Liver (tissue), 9 donors: ENCODE measurements around the gene TRUB1. TPM values are rescaled to one million over a fixed set of nuclear protein-coding genes. Genes with fewer than 3 reads are reported as not detected.

Experiments used
- DNase-seq: peaks from one replicate; pipeline ENCODE4 v3.0.0-alpha.2; 2017; ENCODE audit warnings: low spot score
- H3K27ac ChIP-seq, 2 donors: one replicate each; pipeline ENCODE4 v1.7.0; 2013; ENCODE audit warnings: inconsistent platforms in 2 of 2, low read length in 2 of 2, control low read depth in 1 of 2, low read depth in 1 of 2, mild to moderate bottlenecking in 1 of 2
- H3K27me3 ChIP-seq, 4 donors: one replicate each; pipeline versions ENCODE4 v1.6.1 to v1.7.0; 2013; ENCODE audit warnings: low read length in 3 of 4, inconsistent platforms in 1 of 4, mild to moderate bottlenecking in 1 of 4, moderate library complexity in 1 of 4; ENCODE audit not compliant: control insufficient read depth in 4 of 4, insufficient read depth in 4 of 4
- H3K36me3 ChIP-seq, 4 donors: one replicate each; pipeline versions ENCODE4 v1.6.1 to v1.7.0; 2013; ENCODE audit warnings: low read length in 3 of 4, mild to moderate bottlenecking in 3 of 4, low read depth in 1 of 4, moderate library complexity in 1 of 4; ENCODE audit not compliant: control insufficient read depth in 4 of 4, insufficient read depth in 3 of 4
- H3K4me1 ChIP-seq, 4 donors: one replicate each; pipeline versions ENCODE4 v1.6.1 to v1.7.0; 2013; ENCODE audit warnings: low read length in 3 of 4, mild to moderate bottlenecking in 3 of 4, moderate library complexity in 1 of 4; ENCODE audit not compliant: control insufficient read depth in 4 of 4, insufficient read depth in 4 of 4
- H3K4me3 ChIP-seq, 3 donors: one replicate each; pipeline versions ENCODE4 v1.6.1 to v1.7.0; 2013; ENCODE audit warnings: low read length in 3 of 3, control low read depth in 1 of 3, low read depth in 1 of 3, mild to moderate bottlenecking in 1 of 3
- H3K9ac ChIP-seq, 2 donors: one replicate each; pipeline ENCODE4 v1.7.0; 2013; ENCODE audit warnings: low read length in 2 of 2, mild to moderate bottlenecking in 2 of 2, moderate library complexity in 2 of 2, control low read depth in 1 of 2, low read depth in 1 of 2
- H3K9me3 ChIP-seq, 4 donors: one replicate each; pipeline versions ENCODE4 v1.6.1 to v1.7.0; 2013; ENCODE audit warnings: low read length in 3 of 4; ENCODE audit not compliant: control insufficient read depth in 4 of 4
- EGR1 ChIP-seq, 2 donors: IDR thresholded peaks; 2 replicates each; pipeline ENCODE4 v1.6.1; 2016 to 2018; ENCODE audit warnings: antibody characterized with exemption in 2 of 2, low read depth in 2 of 2
- FOXA1 ChIP-seq: IDR thresholded peaks from 2 replicates; pipeline ENCODE4 v1.6.1; 2016; ENCODE audit warnings: antibody characterized with exemption
- GABPA ChIP-seq, 2 donors: IDR thresholded peaks in 1 of 2; conservative IDR thresholded peaks in 1 of 2; 2 replicates each; pipeline ENCODE4 v1.6.1; 2016; ENCODE audit warnings: antibody characterized with exemption in 2 of 2, mild to moderate bottlenecking in 1 of 2, moderate library complexity in 1 of 2
- HNF4A ChIP-seq, 2 donors: conservative IDR thresholded peaks; 2 replicates each; pipeline ENCODE4 v1.6.1; 2016; ENCODE audit warnings: antibody characterized with exemption in 2 of 2, mild to moderate bottlenecking in 2 of 2
- HNF4G ChIP-seq: IDR thresholded peaks from 2 replicates; pipeline ENCODE4 v1.6.1; 2016; ENCODE audit warnings: antibody characterized with exemption
- JUND ChIP-seq, 2 donors: IDR thresholded peaks; 2 replicates each; pipeline ENCODE4 v1.6.1; 2016; ENCODE audit warnings: antibody characterized with exemption in 2 of 2
- NR2F2 ChIP-seq: IDR thresholded peaks from 2 replicates; pipeline ENCODE4 v1.6.1; 2016; ENCODE audit warnings: antibody characterized with exemption
- RAD21 ChIP-seq, 2 donors: IDR thresholded peaks; 2 replicates each; pipeline ENCODE4 v1.6.1; 2016; ENCODE audit warnings: antibody characterized with exemption in 2 of 2, mild to moderate bottlenecking in 2 of 2
- RXRA ChIP-seq, 2 donors: IDR thresholded peaks; 2 replicates each; pipeline ENCODE4 v1.6.1; 2017 to 2018; ENCODE audit warnings: antibody characterized with exemption in 2 of 2, mild to moderate bottlenecking in 1 of 2
- SP1 ChIP-seq: IDR thresholded peaks from 2 replicates; pipeline ENCODE4 v1.6.1; 2018; ENCODE audit warnings: antibody characterized with exemption, mild to moderate bottlenecking
- TAF1 ChIP-seq: conservative IDR thresholded peaks from 2 replicates; pipeline ENCODE4 v1.6.1; 2016; ENCODE audit warnings: antibody characterized with exemption, mild to moderate bottlenecking
- WGBS: extraction: QIAGEN DNeasy Blood & Tissue Kit; methylation state at CpG from one replicate; pipeline ENCODE4 v1.1.7; 2013; 5-methylcytosine and 5-hydroxymethylcytosine counted together
- polyA plus RNA-seq, 2 donors: library from polyadenylated mRNA; stranded (reverse) in 1 of 2; unstranded in 1 of 2; fragments of 200-250 nt in 1 of 2; fragments of >200 nt in 1 of 2; fragmentation: Nextera tagmentation in 1 of 2; extraction: Ambion mirVana in 1 of 2; gene quantifications; one replicate each; pipeline versions ENCODE4 v1.2.1 to v1.2.3, GENCODE V29; 2013 to 2015
- total RNA-seq, 2 donors: library from RNA; depleted of rRNA; stranded (reverse); fragments of >200 nt; gene quantifications; one replicate each; pipeline ENCODE4 v1.2.3, GENCODE V29; 2014
- TF ChIP-seq, protein P1 (sequence below): IDR thresholded peaks from 2 replicates; pipeline ENCODE4 v1.6.1; 2016; ENCODE audit warnings: antibody characterized with exemption
- TF ChIP-seq, protein P2 (sequence below): IDR thresholded peaks from 2 replicates; pipeline ENCODE4 v1.6.1; 2016; ENCODE audit warnings: antibody characterized with exemption
- TF ChIP-seq, protein P3 (sequence below): fragments of 150-350 bp; IDR thresholded peaks from 2 replicates; pipeline ENCODE4 v1.5.1; 2017; ENCODE audit warnings: improper control_type of control experiment, low read depth, low read length; ENCODE audit not compliant: missing input control
- TF ChIP-seq, protein P4 (sequence below): IDR thresholded peaks from 2 replicates; pipeline ENCODE4 v1.6.1; 2016; ENCODE audit warnings: antibody characterized with exemption, mild to moderate bottlenecking
- TF ChIP-seq, protein P5 (sequence below): IDR thresholded peaks from 2 replicates; pipeline ENCODE4 v1.6.1; 2016; ENCODE audit warnings: antibody characterized with exemption
- donor health status: healthy.
- donor health status: healthy.
- donor health status: healthy.
- donor health status: healthy.
- donor health status: healthy.

Gene TRUB1
- total and polyA plus RNA-seq, 4 donors = 6.1 to 14.1 (median 8.3) TPM

DNA sequence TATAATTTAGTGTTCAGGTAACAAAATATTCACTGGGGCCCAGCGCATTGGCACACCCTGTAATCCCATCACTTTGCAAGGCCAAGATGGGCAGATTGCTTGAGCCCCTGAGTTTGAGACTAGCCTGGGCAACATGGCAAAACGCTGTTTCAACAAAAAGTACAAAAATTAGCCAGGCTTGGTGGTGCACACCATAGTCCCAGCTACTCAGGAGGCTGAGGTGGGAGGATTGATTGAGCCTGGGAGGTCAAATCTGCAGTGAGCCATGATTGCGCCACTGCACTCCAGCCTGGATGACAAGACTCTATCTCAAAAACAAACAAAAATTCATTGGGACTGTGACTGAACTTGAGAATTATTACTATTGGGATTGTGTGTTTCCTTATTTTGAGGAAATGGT lies 40.4 kb upstream of the TRUB1 start:
- no peak overlapping the region for H3K4me3 ChIP-seq
- H3K27ac ChIP-seq = no peak overlapping the region
- H3K9me3 ChIP-seq = no peaks in the 10 kb centered on the region
- no peaks in the 10 kb centered on the region for H3K36me3 ChIP-seq
- H3K27me3 ChIP-seq = no peaks in the 10 kb centered on the region
- TF ChIP-seq RAD21 (IDR thresholded peaks at IDR 0.05) = no peak
- no peak for DNase-seq
- H3K9ac ChIP-seq = no peak overlapping the region
- H3K4me1 ChIP-seq = no peaks in the 10 kb centered on the region
- WGBS = 85% methylated on average over 3 of the region's 3 CpGs

DNA sequence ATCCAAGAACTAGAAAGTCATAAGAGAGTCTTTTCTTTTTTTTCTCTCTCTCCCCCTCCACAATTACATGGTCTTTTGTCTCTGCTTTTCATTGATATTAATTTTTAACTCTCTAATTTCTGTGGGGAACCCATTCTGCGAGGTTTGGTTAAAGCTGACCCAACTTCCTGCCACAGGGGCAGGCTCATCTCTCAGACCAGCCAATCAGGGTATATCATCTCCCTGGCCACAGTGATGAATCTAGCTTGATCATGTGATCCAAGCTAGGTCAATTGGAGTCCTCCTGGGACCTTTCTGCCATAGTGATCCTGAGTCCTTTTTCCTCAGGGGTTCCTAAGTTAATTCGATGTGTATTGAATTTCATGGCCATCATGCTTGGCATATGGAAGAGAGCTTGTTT lies 38.0 kb upstream of the TRUB1 start:
- Histone ChIP-seq H3K27me3 (no peaks in the 10 kb centered on the region), H3K4me3 (no peak overlapping the region), H3K36me3 (no peaks in the 10 kb centered on the region), H3K9me3 (no peaks in the 10 kb centered on the region), H3K27ac (no peak overlapping the region), H3K9ac (no peak overlapping the region), H3K4me1 (no peaks in the 10 kb centered on the region)
- TF ChIP-seq, protein P1, sequence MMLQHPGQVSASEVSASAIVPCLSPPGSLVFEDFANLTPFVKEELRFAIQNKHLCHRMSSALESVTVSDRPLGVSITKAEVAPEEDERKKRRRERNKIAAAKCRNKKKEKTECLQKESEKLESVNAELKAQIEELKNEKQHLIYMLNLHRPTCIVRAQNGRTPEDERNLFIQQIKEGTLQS = no peak
- no peak for TF ChIP-seq JUND (IDR thresholded peaks at IDR 0.05)
- TF ChIP-seq RAD21 (IDR thresholded peaks at IDR 0.05) = no peak
- no peak for TF ChIP-seq HNF4A (conservative IDR thresholded peaks at IDR 0.05)
- TF ChIP-seq, protein P2, sequence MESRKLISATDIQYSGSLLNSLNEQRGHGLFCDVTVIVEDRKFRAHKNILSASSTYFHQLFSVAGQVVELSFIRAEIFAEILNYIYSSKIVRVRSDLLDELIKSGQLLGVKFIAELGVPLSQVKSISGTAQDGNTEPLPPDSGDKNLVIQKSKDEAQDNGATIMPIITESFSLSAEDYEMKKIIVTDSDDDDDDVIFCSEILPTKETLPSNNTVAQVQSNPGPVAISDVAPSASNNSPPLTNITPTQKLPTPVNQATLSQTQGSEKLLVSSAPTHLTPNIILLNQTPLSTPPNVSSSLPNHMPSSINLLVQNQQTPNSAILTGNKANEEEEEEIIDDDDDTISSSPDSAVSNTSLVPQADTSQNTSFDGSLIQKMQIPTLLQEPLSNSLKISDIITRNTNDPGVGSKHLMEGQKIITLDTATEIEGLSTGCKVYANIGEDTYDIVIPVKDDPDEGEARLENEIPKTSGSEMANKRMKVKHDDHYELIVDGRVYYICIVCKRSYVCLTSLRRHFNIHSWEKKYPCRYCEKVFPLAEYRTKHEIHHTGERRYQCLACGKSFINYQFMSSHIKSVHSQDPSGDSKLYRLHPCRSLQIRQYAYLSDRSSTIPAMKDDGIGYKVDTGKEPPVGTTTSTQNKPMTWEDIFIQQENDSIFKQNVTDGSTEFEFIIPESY = no peak
- no peak for TF ChIP-seq EGR1 (IDR thresholded peaks at IDR 0.05; ENCODE audit: low read depth in 2 of 2)
- no peak for TF ChIP-seq TAF1
- TF ChIP-seq, protein P3, sequence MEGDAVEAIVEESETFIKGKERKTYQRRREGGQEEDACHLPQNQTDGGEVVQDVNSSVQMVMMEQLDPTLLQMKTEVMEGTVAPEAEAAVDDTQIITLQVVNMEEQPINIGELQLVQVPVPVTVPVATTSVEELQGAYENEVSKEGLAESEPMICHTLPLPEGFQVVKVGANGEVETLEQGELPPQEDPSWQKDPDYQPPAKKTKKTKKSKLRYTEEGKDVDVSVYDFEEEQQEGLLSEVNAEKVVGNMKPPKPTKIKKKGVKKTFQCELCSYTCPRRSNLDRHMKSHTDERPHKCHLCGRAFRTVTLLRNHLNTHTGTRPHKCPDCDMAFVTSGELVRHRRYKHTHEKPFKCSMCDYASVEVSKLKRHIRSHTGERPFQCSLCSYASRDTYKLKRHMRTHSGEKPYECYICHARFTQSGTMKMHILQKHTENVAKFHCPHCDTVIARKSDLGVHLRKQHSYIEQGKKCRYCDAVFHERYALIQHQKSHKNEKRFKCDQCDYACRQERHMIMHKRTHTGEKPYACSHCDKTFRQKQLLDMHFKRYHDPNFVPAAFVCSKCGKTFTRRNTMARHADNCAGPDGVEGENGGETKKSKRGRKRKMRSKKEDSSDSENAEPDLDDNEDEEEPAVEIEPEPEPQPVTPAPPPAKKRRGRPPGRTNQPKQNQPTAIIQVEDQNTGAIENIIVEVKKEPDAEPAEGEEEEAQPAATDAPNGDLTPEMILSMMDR = no peak
- no peak for TF ChIP-seq SP1
- no peak for TF ChIP-seq NR2F2
- no peak for TF ChIP-seq RXRA (IDR thresholded peaks at IDR 0.05)
- no peak for DNase-seq
- 95% methylated on average over 2 of the region's 2 CpGs for WGBS

DNA sequence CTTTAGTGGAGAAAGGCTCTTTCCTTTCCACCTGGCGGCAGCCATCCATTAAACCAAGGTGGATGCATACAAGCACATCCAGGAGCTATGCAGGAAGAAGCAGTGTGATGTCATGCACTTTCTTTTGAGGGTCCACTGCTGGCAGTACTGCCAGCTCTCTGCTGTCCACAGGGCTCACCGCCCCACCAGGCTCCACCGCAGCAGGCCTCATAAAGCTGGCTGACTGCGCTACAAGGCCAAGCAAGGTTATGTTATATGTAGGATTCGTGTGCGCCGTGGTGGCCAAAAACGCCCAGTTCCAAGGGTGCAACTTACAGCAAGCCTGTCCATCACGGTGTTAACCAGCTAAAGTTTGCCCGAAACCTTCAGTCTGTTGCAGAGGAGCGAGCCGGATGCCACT lies 37.3 kb upstream of the TRUB1 start:
- Histone ChIP-seq H3K9me3 (no peaks in the 10 kb centered on the region), H3K27me3 (no peaks in the 10 kb centered on the region), H3K27ac (no peak overlapping the region), H3K4me1 (no peaks in the 10 kb centered on the region), H3K4me3 (no peak overlapping the region), H3K9ac (no peak overlapping the region), H3K36me3 (no peaks in the 10 kb centered on the region)
- WGBS = 95% methylated on average over 12 of the region's 12 CpGs
- DNase-seq = no peak
- TF ChIP-seq FOXA1 (no peak), HNF4G (no peak), RAD21 (IDR thresholded peaks at IDR 0.05) (no peak), TAF1 (no peak), GABPA (IDR thresholded peaks at IDR 0.05 in 1 of 2, conservative IDR thresholded peaks at IDR 0.05 in 1 of 2) (no peak), JUND (IDR thresholded peaks at IDR 0.05) (no peak), HNF4A (conservative IDR thresholded peaks at IDR 0.05) (no peak), SP1 (no peak)
- TF ChIP-seq, protein P4, sequence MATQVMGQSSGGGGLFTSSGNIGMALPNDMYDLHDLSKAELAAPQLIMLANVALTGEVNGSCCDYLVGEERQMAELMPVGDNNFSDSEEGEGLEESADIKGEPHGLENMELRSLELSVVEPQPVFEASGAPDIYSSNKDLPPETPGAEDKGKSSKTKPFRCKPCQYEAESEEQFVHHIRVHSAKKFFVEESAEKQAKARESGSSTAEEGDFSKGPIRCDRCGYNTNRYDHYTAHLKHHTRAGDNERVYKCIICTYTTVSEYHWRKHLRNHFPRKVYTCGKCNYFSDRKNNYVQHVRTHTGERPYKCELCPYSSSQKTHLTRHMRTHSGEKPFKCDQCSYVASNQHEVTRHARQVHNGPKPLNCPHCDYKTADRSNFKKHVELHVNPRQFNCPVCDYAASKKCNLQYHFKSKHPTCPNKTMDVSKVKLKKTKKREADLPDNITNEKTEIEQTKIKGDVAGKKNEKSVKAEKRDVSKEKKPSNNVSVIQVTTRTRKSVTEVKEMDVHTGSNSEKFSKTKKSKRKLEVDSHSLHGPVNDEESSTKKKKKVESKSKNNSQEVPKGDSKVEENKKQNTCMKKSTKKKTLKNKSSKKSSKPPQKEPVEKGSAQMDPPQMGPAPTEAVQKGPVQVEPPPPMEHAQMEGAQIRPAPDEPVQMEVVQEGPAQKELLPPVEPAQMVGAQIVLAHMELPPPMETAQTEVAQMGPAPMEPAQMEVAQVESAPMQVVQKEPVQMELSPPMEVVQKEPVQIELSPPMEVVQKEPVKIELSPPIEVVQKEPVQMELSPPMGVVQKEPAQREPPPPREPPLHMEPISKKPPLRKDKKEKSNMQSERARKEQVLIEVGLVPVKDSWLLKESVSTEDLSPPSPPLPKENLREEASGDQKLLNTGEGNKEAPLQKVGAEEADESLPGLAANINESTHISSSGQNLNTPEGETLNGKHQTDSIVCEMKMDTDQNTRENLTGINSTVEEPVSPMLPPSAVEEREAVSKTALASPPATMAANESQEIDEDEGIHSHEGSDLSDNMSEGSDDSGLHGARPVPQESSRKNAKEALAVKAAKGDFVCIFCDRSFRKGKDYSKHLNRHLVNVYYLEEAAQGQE = no peak
- TF ChIP-seq, protein P5, sequence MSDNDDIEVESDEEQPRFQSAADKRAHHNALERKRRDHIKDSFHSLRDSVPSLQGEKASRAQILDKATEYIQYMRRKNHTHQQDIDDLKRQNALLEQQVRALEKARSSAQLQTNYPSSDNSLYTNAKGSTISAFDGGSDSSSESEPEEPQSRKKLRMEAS = no peak
- TF ChIP-seq, protein P2 = no peak
